ENCODE results near the gene CDC42.

GRCh38 chr1:22127731-22128130 is 75.2 kb downstream of the CDC42 start:
- TF ChIP-seq, protein P1, sequence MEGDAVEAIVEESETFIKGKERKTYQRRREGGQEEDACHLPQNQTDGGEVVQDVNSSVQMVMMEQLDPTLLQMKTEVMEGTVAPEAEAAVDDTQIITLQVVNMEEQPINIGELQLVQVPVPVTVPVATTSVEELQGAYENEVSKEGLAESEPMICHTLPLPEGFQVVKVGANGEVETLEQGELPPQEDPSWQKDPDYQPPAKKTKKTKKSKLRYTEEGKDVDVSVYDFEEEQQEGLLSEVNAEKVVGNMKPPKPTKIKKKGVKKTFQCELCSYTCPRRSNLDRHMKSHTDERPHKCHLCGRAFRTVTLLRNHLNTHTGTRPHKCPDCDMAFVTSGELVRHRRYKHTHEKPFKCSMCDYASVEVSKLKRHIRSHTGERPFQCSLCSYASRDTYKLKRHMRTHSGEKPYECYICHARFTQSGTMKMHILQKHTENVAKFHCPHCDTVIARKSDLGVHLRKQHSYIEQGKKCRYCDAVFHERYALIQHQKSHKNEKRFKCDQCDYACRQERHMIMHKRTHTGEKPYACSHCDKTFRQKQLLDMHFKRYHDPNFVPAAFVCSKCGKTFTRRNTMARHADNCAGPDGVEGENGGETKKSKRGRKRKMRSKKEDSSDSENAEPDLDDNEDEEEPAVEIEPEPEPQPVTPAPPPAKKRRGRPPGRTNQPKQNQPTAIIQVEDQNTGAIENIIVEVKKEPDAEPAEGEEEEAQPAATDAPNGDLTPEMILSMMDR (IDR thresholded peaks at IDR 0.05 in 8 of 11, conservative IDR thresholded peaks at IDR 0.05 in 3 of 11): no peak
- TF ChIP-seq POLR2A (IDR thresholded peaks at IDR 0.05) (no peak), POLR2AphosphoS5 (IDR thresholded peaks at IDR 0.05) (no peak)

Measured in spleen (tissue), 7 donors.